HepG2 (cell line): Measurements from ENCODE around the gene UCK2. TPM values are rescaled to one million over a fixed set of nuclear protein-coding genes. Genes with fewer than 3 reads are reported as not detected.

Source experiments
- ATAC-seq: fragments of 200-7000 bp; cut with Tn5 transposase; 3 replicates; pipeline ENCODE4 v1.9.1; 2020; ENCODE audit warnings: mild to moderate bottlenecking, moderate library complexity
- BruUV-seq: library from RNA; stranded (reverse); fragments of 400-500 nt; replicated peaks from 2 replicates; lab custom pipeline; 2021; lab: Mats Ljungman, UMichigan
- CTCF ChIA-PET: fragments of 300-600 bp; formaldehyde crosslinking; extraction: SDS; loops from one replicate; lab custom pipeline; 2021; ENCODE audit warnings: low total read pairs, inconsistent platforms, low intra/inter-chr PET ratio; lab: Yijun Ruan, JAX
- POLR2A ChIA-PET: fragments of 350-600 bp; sonication (Branson Sonifier 250); formaldehyde crosslinking; loops from one replicate; lab custom pipeline; 2020; ENCODE audit warnings: antibody characterized with exemption, inconsistent platforms; lab: Yijun Ruan, JAX
- DNase-seq: peaks from one replicate; pipeline ENCODE4 v3.0.0-alpha.2; 2015; ENCODE audit warnings: low spot score
- FAIRE-seq: peaks from 3 replicates; lab custom pipeline; 2011; peaks lifted over from hg19 to GRCh38; lab: Jason Lieb, UNC
- H2AFZ ChIP-seq: one replicate; pipeline ENCODE4 v1.6.1; 2011; ENCODE audit warnings: low read length, inconsistent platforms
- H3K27ac ChIP-seq: fragments of 300-600 bp; 3 replicates; pipeline ENCODE4 v1.8.0; 2011; ENCODE audit warnings: mixed run types, mild to moderate bottlenecking, mixed read lengths, low read length, inconsistent platforms; ENCODE audit not compliant: insufficient read depth; ENCODE audit errors: extremely low read length
- H3K27me3 ChIP-seq, 2 experiments: fragments of 200-600 bp in 1 of 2; 2 replicates in 1 of 2; 3 replicates in 1 of 2; pipeline versions ENCODE4 v1.6.0 to v1.8.0; 2011; ENCODE audit warnings: low read length in 2 of 2, mild to moderate bottlenecking in 2 of 2, moderate library complexity in 2 of 2, inconsistent platforms in 1 of 2; ENCODE audit not compliant: insufficient read depth in 2 of 2, control insufficient read depth in 1 of 2
- H3K36me3 ChIP-seq, 2 experiments: fragments of 200-600 bp in 1 of 2; replicated peaks in 1 of 2; 2 replicates in 1 of 2; 3 replicates in 1 of 2; pipeline versions ENCODE4 v1.5.1 to v1.8.0; 2011; ENCODE audit warnings: low read length in 2 of 2, inconsistent platforms in 1 of 2; ENCODE audit not compliant: insufficient read depth in 2 of 2, control insufficient read depth in 1 of 2
- H3K4me1 ChIP-seq: 2 replicates; pipeline ENCODE4 v1.5.1; 2012; ENCODE audit warnings: low read length, inconsistent platforms; ENCODE audit not compliant: insufficient read depth
- H3K4me2 ChIP-seq: 2 replicates; pipeline ENCODE4 v1.6.0; 2011; ENCODE audit warnings: low read depth, low read length, inconsistent platforms
- H3K4me3 ChIP-seq, 3 experiments: fragments of 200-600 bp in 1 of 3; sonication (generic), shearing (Covaris generic) in 1 of 3; replicated peaks in 1 of 3; 2 replicates each; pipeline ENCODE4 v1.5.1; 2011 to 2016; ENCODE audit warnings: low read length in 3 of 3, inconsistent platforms in 2 of 3, low read depth in 2 of 3, mild to moderate bottlenecking in 2 of 3, control low read depth in 1 of 3, mixed read lengths in 1 of 3; ENCODE audit not compliant: insufficient read depth in 1 of 3
- H3K79me2 ChIP-seq: one replicate; pipeline ENCODE4 v1.6.1; 2011; ENCODE audit warnings: low read length, inconsistent platforms; ENCODE audit not compliant: insufficient read depth
- H3K9ac ChIP-seq: 2 replicates; pipeline ENCODE4 v1.6.0; 2011; ENCODE audit warnings: mild to moderate bottlenecking, low read depth, low read length, inconsistent platforms; ENCODE audit not compliant: insufficient read depth
- H3K9me3 ChIP-seq: 2 replicates; pipeline ENCODE4 v1.5.1; 2012; ENCODE audit warnings: mild to moderate bottlenecking, low read length
- H4K20me1 ChIP-seq: 2 replicates; pipeline ENCODE4 v1.6.0; 2011; ENCODE audit warnings: inconsistent platforms, mild to moderate bottlenecking, low read length, moderate library complexity; ENCODE audit not compliant: insufficient read depth
- ASH2L ChIP-seq: fragments of 300-600, 200-600 bp; sonication (generic); IDR thresholded peaks from 2 replicates; pipeline ENCODE4 v1.7.0; 2017; ENCODE audit warnings: low read depth, mild to moderate bottlenecking, moderate library complexity, mixed read lengths, low read length; ENCODE audit not compliant: insufficient read length
- ATF5 ChIP-seq: sonication (generic); formaldehyde crosslinking; IDR thresholded peaks from 2 replicates; pipeline ENCODE4 v1.4.0; 2020; ENCODE audit warnings: mild to moderate bottlenecking, low read depth, missing genetic modification reagents
- CBFB ChIP-seq: sonication (generic); formaldehyde crosslinking; IDR thresholded peaks from 2 replicates; pipeline ENCODE4 v1.4.0; 2020; ENCODE audit warnings: missing genetic modification reagents
- ELF3 ChIP-seq: IDR thresholded peaks from 2 replicates; pipeline ENCODE4 v1.6.1; 2016; ENCODE audit warnings: missing genetic modification reagents, missing compliant biosample characterization
- FOXA3 ChIP-seq: IDR thresholded peaks from 2 replicates; pipeline ENCODE4 v1.6.1; 2016; ENCODE audit warnings: missing genetic modification reagents, missing compliant biosample characterization
- FOXP1 ChIP-seq, 2 experiments: fragments of 450-650 bp in 1 of 2; IDR thresholded peaks; 2 replicates each; pipeline ENCODE4 v1.6.1; 2017 to 2018; ENCODE audit warnings: antibody characterized with exemption in 1 of 2
- ISX ChIP-seq: sonication (generic); formaldehyde crosslinking; conservative IDR thresholded peaks from 2 replicates; pipeline ENCODE4 v1.5.0; 2020; ENCODE audit warnings: missing genetic modification reagents
- MYC ChIP-seq: sonication (generic); formaldehyde crosslinking; IDR thresholded peaks from 2 replicates; pipeline ENCODE4 v1.9.0; 2021; ENCODE audit warnings: missing genetic modification reagents, borderline replicate concordance
- NFE2L1 ChIP-seq: sonication (generic); formaldehyde crosslinking; IDR thresholded peaks from 2 replicates; pipeline ENCODE4 v1.4.0; 2020; ENCODE audit warnings: missing genetic modification reagents, mild to moderate bottlenecking, borderline replicate concordance
- ONECUT2 ChIP-seq: sonication (generic); formaldehyde crosslinking; IDR thresholded peaks from 2 replicates; pipeline ENCODE4 v1.4.0; 2020; ENCODE audit warnings: missing genetic modification reagents
- RBFOX2 ChIP-seq: fragments of 200-400 bp; formaldehyde crosslinking; IDR thresholded peaks from 2 replicates; pipeline ENCODE4 v1.6.1; 2017; ENCODE audit warnings: low read depth, mild to moderate bottlenecking, low read length
- RCOR2 ChIP-seq: IDR thresholded peaks from 2 replicates; pipeline ENCODE4 v1.6.1; 2016; ENCODE audit warnings: missing biosample characterization, missing genetic modification reagents
- SAFB2 ChIP-seq: sonication (generic); formaldehyde crosslinking; IDR thresholded peaks from 2 replicates; pipeline ENCODE4 v1.5.1; 2020; ENCODE audit warnings: missing genetic modification reagents, low read depth, mild to moderate bottlenecking, borderline replicate concordance
- SMAD1 ChIP-seq: sonication (generic); formaldehyde crosslinking; IDR thresholded peaks from 2 replicates; pipeline ENCODE4 v1.4.0; 2020; ENCODE audit warnings: missing genetic modification reagents, low read depth, mild to moderate bottlenecking, borderline replicate concordance
- STAT5B ChIP-seq: sonication (generic); formaldehyde crosslinking; IDR thresholded peaks from 2 replicates; pipeline ENCODE4 v1.4.0; 2020; ENCODE audit warnings: missing genetic modification reagents
- YEATS4 ChIP-seq: sonication (generic); formaldehyde crosslinking; IDR thresholded peaks from 2 replicates; pipeline ENCODE4 v1.4.0; 2020; ENCODE audit warnings: missing genetic modification reagents, borderline replicate concordance
- ZBTB46 ChIP-seq: sonication (generic); formaldehyde crosslinking; IDR thresholded peaks from 2 replicates; pipeline ENCODE4 v1.4.0; 2020; ENCODE audit warnings: mild to moderate bottlenecking, missing genetic modification reagents, borderline replicate concordance
- ZNF101 ChIP-seq: sonication (generic); formaldehyde crosslinking; IDR thresholded peaks from 2 replicates; pipeline ENCODE4 v1.4.0; 2020; ENCODE audit warnings: mild to moderate bottlenecking, low read depth, missing genetic modification reagents, borderline replicate concordance
- ZNF224 ChIP-seq: sonication (generic); formaldehyde crosslinking; IDR thresholded peaks from 2 replicates; pipeline ENCODE4 v1.5.0; 2020; ENCODE audit warnings: mild to moderate bottlenecking, missing genetic modification reagents
- ZNF350 ChIP-seq: sonication (generic); formaldehyde crosslinking; IDR thresholded peaks from 2 replicates; pipeline ENCODE4 v1.4.0; 2020; ENCODE audit warnings: mild to moderate bottlenecking, low read depth, missing genetic modification reagents, borderline replicate concordance
- ZNF451 ChIP-seq: sonication (generic); formaldehyde crosslinking; IDR thresholded peaks from 2 replicates; pipeline ENCODE4 v1.5.0; 2020; ENCODE audit warnings: mild to moderate bottlenecking, missing genetic modification reagents
- ZNF512 ChIP-seq: sonication (generic); formaldehyde crosslinking; IDR thresholded peaks from 2 replicates; pipeline ENCODE4 v1.4.0; 2020; ENCODE audit warnings: mild to moderate bottlenecking, missing genetic modification reagents
- WGBS: methylation state at CpG from one replicate; pipeline ENCODE4 v1.1.6; 2017; ENCODE audit warnings: low lambda C conversion rate; 5-methylcytosine and 5-hydroxymethylcytosine counted together
- in situ Hi-C: cut with HindIII; loops from 2 replicates; pipeline ENCODE4 v1.10.0; 2017; ENCODE audit warnings: low pct_unique_long_range_greater_than_20kb; ENCODE audit not compliant: extremely low pct_ligation_motif_present
- intact Hi-C: fragments of 100-400 bp; cut with micrococcal nuclease; formaldehyde crosslinking; loops from one replicate; pipeline ENCODE4 v1.10.0; 2022; ENCODE audit not compliant: unreplicated experiment
- polyA plus RNA-seq, 8 experiments: library from polyadenylated mRNA; depleted of rRNA in 3 of 8; stranded (reverse) in 7 of 8; unstranded in 1 of 8; fragments of >200 nt; fragmentation: Illumina TruSeq in 4 of 8; extraction: Trizol in 4 of 8; gene quantifications; 2 replicates each; pipeline versions ENCODE4 v1.2.1 to v1.2.3, GENCODE V29; 2011 to 2016; ENCODE audit warnings: low read depth in 4 of 8, missing spikeins in 1 of 8, mixed read lengths in 1 of 8; ENCODE audit not compliant: insufficient read depth in 1 of 8
- total RNA-seq, 5 experiments: library from RNA; depleted of rRNA; stranded (reverse); fragments of >200 nt; fragmentation: Illumina TruSeq; extraction: Trizol; gene quantifications; 2 replicates each; pipeline ENCODE4 v1.2.3, GENCODE V29; 2016; ENCODE audit warnings: low read depth in 1 of 5

Gene UCK2
- total and polyA plus RNA-seq, 2 of the 13 experiments (the other 11 are each of a cell fraction or from before 2014, with no cell fraction given) = 64.3 to 78.0 TPM

- H3K27ac ChIP-seq = peak overlapping the region; percentile 33
- H4K20me1 ChIP-seq = peaks cover 4% of the 10 kb centered on the region
- no peak overlapping the region for H3K4me2 ChIP-seq
- FAIRE-seq (no peak), ATAC-seq (peak; percentile 74), DNase-seq (no peak)
- 85% methylated on average over 12 of the region's 12 CpGs for WGBS
- ChIA-PET CTCF (no interaction called here), POLR2A (no interaction called here)
- in situ Hi-C loops (no loop called here), intact Hi-C loops (no loop called here)
- BruUV-seq = no TSS peak
- peaks cover 0 to 3% of the 10 kb centered on the region in 2 experiments; a peak in 1 of 5 replicates for H3K36me3 ChIP-seq
- H3K9ac ChIP-seq = no peak overlapping the region
- no peaks in the 10 kb centered on the region for H3K27me3 ChIP-seq
- H3K9me3 ChIP-seq = no peaks in the 10 kb centered on the region
- H3K4me3 ChIP-seq = no peak overlapping the region
- peaks cover 88% of the 10 kb centered on the region for H3K79me2 ChIP-seq
- H3K4me1 ChIP-seq = peaks cover 15% of the 10 kb centered on the region
- H2AFZ ChIP-seq = no peak overlapping the region
- no peak for TF ChIP-seq MYC
- no peak for TF ChIP-seq ASH2L
- no peak for TF ChIP-seq YEATS4 (CRISPR knock-in tag)
- TF ChIP-seq CBFB = no peak
- no peak for TF ChIP-seq SAFB2 (CRISPR knock-in tag)
- TF ChIP-seq RBFOX2 = no peak
- no peak for TF ChIP-seq SMAD1 (CRISPR knock-in tag)
- 0 out of 2 replicates have a peak, but pooled peaks have one; percentile 25 for TF ChIP-seq ONECUT2 (CRISPR knock-in tag)
- no peak for TF ChIP-seq ZNF101 (CRISPR knock-in tag)
- TF ChIP-seq ZBTB46 = no peak
- TF ChIP-seq ZNF350 (CRISPR knock-in tag) = no peak
- TF ChIP-seq STAT5B = no peak
- TF ChIP-seq ATF5 (CRISPR knock-in tag) = no peak
- no peak for TF ChIP-seq RCOR2
- TF ChIP-seq ZNF512 (CRISPR knock-in tag) = no peak
- peak; percentile 30; the same call in 1 of the 2 replicates for TF ChIP-seq FOXA3 (CRISPR knock-in tag)
- TF ChIP-seq ZNF451 (CRISPR knock-in tag) = no peak
- no peak for TF ChIP-seq FOXP1 (IDR thresholded peaks at IDR 0.05)
- TF ChIP-seq FOXP1 (CRISPR knock-in tag; IDR thresholded peaks at IDR 0.05) = peak; percentile 34; the same call in 1 of the 2 replicates
- TF ChIP-seq ISX (CRISPR knock-in tag) = no peak
- no peak for TF ChIP-seq NFE2L1
- no peak for TF ChIP-seq ZNF224 (CRISPR knock-in tag)
- peak; percentile 31; the same call in 1 of the 2 replicates for TF ChIP-seq ELF3 (CRISPR knock-in tag)
Measured at GRCh38 chr1:165865633-165866340, 38.4 kb downstream of the UCK2 start.
